IPS DF 4.7 (cell line): ENCODE data around the gene NPTN.
"Not testable (repeated sequence)": the region's sequence is repeated elsewhere in the genome, so short reads cannot be mapped to it uniquely, and the experiment has no call there.

Experiments
- DNase-seq: peaks from one replicate; pipeline ENCODE4 v3.0.0-alpha.2; 2013; ENCODE audit warnings: low spot score; ENCODE audit errors: extremely low read depth

NPTN gene

DNA sequence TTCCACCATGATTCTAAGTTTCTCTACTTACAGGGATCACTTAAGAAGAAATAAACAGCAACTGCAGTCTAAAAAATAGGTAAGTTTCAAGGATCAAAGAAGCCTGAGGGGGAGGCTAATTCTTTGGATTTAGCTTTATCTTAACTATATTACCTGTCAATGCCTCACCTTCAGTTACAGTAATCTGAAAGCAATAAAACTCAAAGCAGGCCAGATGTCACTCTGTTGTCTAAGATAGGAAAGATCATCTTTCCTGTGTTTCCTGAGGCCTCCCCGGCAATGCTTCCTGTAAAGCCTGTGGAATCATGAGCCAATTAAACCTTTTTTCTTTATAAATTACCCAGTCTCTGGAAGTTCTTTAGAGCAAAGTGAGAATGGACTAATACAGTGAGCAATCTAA is 60.2 kb downstream of the NPTN start:
- DNase-seq = no peak

DNA sequence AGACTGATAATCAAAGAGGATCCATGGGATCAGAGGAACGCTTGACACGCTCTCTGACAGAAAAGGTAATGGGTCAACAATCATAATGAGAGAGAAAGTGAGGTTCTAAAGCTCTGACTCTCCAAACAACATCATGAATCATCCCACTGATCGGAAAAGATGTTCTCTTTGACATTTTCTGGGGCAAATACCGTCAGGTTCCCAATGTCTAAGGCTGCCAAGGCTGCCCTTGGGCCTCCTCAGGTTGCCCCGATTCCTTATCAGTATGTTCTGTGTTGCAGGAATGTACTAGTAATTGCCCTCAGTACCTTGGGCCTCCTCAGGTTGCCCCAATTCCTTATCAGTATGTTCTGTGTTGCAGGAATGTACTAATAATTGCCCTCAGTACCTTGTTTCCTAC is 60.9 kb downstream of the NPTN start:
- no peak for DNase-seq

DNA sequence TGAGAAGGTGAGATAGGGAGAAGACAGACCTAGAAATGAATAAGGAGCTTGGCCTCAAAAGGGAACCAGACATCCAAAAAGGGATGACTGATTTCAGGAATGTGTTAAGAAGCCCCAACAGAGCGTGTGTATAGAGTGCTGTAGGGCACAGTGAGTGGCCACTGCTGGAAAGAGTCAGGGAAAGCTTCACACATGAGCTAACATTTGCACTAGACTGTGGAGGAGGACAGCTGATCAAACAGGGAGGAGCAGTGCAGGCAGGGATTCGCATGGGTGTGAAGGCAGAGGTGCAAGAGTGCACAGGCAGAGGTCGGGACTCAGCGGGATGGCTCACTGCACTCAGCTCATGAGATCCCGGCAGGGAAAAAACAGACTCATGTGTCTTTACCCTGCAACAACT is 61.8 kb downstream of the NPTN start:
- no peak for DNase-seq

DNA sequence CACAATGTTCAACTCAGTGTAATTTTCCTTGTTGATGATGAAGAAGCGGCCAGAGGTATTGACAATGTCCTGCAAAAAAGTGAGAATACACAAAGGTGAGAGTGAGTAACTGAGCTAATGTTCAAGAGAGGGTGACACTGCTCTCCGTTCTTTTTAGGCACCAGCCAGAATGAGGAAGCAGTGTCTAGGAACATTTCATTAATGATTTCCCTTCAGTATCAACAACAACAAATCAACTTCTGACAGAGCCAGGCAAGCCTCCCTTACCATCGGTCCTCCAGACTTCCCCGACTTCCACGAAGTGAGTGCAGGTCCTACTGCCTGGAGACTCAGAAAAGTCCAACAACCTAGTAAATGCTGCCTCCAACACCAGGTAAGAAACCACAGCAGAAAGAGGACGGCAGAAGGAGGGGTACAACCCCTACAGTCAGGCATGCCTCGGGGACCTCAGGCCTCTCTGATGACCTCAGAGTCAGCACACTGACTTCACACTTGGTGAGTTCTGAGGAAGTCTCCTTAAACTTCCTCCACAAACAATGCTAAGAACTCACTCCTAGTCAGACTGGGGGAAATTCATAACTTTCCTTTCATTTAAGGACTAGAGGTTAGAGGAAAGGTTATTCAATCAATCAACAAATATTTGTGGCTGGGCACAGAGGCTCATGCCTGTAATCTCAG is 62.7 kb downstream of the NPTN start:
- no peak for DNase-seq

DNA sequence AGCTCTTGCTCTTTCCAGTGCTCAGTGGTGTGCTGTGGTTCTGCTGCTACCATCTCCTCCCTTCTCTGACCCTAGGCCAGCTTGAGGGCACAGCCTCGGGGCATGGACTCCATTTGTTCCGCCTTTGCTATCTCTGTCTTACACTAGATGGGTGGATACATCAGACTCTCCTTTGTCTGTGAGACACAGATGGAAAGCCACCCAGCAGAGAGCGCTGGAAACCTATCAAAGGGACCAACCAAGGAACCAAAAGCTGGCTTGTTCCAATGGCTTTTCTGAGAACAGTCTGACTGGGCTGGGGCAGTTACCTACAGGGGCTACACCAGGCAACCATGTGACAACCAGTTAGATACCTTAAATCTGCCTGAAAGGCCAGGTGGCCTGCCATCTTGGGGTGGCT is 63.8 kb downstream of the NPTN start:
- no peak for DNase-seq

DNA sequence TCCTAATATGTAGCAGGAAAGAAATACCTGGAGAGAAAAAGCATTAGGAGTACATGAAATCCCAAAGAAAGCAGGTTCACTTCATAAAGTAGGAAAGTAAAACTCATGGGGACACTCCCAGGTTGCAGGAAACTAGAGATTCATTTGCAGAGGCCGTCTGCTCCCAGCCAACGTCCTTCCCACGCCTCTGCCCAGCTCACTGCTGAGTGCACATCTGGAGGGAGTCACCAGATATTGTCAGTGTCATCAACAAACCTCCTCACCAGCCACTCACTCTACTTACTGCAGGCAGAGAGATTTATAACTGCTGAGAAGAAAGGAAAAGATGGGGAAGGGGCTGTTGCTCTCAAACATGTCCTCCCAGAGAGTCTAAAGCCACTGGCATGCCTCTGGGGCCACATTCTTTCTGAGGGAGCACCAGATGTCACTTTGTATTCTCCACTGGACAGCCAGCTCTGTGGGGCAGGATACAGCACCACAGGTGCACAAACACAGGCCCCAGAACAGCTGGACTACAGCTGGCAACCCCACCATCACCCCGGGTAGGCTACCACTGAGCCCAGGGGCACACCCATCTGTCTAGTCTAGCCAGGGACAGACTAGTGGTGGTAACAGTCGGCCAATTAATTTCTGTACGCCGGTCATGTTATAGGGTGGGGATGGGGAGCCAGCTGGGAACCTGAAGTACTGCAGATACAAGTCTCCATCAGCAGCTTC is 64.5 kb downstream of the NPTN start:
- DNase-seq = no peak

DNA sequence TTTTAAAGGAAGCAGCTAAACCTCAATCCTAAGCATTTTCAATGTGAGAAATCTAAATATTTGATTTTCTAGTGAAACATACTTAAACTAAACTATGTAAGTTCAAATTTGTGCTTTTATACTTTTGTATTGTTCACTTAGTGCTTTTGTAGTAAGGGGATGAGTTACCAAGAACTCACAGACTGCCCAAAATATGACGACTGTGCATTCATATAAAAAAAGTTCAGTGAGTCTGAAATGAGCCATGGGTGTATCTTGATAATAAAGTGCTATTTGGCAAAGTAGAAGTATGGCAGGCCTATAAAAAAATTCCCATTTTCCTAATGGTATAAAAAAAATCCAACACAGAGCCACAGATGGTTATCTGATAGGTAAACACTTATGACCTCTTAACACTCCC is 66.2 kb downstream of the NPTN start:
- DNase-seq = no peak

DNA sequence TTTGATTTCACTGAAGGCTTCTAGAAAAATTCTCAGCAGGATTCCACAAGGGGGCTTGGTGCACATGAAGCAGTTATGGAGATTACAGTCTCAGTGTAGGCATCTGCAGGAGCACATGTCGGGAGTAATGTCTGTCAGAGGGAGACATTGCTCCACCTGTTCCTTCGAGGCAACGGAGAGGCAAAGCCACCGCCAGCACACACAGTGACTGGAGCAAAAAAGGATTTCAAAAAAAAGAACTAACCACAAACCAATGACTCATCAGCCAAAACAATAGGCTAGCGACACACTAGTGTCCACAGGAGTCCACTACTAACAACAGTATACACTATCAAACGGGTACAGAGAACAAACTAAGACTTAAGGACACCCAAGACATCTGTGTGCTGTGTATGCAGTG is 68.9 kb downstream of the NPTN start:
- DNase-seq = no peak

DNA sequence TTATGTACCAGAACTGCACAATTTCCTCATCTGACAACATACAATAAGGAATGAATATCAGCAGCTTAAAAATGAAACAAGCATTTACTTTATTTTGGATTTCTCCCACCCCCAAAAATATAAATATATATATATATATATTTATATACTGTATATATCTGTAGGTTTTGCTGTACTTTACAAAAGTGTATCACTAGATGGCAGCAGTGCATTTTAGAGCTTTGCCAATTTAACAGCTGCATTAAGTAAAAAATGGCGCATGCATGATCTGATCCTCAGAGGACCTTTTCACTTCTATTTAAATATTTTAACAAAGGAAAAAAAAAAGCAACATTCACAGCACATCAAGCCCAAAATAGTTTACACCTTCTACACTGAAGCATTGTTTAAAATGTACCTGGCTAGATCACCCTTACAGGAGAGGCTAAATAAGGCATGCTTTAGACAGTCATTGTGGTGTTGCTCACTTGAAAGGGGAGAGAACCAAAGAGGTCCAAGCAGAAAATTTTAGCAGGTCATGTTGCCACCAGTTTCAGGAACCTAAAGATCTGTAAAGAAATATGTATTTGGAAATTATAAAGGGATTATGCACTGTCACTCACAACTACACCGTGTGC is 72.6 kb downstream of the NPTN start:
- DNase-seq = no peak

DNA sequence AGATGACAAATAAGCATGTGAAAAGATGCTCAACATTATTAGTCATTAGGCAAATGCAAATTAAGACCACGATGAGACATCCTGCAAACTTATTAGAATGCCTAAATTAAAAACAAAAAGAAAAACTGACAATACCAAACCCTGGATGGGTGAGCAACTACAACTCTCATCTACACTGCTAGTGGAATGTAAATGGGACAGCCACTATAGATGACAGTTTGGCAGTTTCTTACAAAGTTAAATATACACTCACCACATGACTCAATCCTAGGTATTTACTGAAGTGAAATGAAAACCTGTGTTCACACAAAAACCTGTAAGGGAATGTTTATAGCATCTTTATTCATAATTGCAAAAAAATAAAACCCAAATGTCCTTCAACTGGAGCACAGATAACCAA is 74.7 kb downstream of the NPTN start:
- no peak for DNase-seq

DNA sequence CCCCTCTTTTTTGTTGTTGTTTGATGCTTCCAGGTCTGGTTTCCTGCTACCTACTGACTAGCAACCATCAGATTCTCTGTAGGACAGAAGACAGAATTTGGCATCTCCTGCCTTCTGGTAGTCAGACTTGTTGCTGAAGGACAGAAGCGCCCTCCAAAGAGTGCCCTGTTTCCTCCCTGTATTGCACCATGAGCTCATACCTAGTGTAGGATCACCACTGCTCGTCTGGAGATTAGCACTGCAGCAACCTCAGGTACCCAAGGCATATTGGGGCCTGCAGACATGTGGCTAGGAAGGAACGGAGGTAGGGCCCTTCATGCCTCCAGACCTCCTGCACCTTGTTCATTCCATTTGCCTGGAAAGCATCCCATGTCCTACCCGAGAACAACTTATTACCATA is 78.1 kb downstream of the NPTN start:
- no peak for DNase-seq

DNA sequence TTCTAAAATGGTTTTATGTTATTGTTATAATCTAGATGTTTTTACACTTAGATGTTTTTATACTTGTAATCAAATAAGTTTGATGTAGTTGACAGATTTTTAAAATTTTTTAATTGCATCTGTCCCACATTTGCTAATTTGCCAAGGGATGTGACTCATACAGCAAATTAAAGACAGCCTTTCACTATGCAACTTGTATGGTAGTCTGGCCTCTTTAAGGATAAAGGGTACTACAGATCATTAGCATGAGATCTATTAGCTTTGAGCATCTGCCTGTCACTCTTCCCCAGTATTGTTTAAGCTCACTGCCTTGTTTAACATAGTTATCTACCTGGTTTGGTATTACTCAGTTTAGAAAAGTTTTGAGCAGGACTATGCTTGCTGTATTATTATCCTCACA is 83.0 kb downstream of the NPTN start:
- no peak for DNase-seq

DNA sequence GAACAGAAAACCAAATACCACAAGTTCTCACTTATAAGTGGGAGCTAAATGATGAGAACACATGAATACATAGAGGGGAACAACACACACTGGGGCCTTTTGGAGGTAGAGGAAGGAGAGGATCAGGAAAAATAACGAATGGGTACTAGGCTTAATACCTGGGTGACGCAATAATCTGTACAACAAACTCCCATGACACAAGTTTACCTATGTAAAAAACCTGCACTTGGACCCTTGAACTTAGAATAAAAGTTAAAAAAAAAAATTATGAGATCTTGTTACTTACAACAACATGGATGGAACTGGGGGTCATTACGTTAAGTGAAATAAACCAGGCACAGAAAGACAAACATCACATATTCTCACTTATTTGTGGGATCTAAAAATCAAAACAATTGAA is 84.3 kb downstream of the NPTN start:
- not testable (repeated sequence) for DNase-seq

DNA sequence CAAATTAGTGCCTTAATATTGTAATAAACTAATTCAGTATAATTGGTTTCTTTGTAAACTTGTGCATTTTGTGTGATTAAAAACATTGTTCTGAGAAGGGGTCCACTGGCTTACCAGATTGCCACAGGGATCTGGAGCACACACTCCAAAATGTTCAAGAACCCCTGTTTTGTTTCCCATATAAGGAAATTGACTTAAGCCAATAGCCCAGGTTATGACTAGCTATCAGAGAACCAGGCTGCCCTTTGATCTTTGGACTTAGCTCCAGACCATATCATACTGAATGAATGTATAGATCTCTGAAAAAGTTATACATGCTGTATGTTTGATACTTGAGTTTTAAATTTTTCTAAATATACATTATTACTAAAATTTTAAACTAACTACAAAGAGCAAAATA is 91.7 kb downstream of the NPTN start:
- no peak for DNase-seq

DNA sequence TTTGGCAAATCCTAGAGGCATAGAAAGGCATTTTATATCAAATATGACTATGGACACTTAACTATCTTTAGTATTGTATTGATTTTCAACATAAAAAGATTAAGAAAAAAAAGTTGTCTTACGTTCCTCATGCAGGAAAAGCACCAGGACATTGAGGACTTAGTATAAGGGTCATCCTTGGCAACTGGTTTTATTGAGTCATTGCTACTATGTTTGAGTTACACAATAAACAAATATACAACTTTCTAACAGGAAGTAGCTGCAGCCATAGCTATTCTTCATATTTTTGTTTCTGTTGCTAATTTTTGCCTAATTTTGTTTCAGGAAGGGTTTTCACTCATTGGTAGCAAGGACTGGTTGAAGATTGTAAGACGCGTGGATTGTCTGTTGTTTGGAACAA is 93.0 kb downstream of the NPTN start:
- DNase-seq = no peak

DNA sequence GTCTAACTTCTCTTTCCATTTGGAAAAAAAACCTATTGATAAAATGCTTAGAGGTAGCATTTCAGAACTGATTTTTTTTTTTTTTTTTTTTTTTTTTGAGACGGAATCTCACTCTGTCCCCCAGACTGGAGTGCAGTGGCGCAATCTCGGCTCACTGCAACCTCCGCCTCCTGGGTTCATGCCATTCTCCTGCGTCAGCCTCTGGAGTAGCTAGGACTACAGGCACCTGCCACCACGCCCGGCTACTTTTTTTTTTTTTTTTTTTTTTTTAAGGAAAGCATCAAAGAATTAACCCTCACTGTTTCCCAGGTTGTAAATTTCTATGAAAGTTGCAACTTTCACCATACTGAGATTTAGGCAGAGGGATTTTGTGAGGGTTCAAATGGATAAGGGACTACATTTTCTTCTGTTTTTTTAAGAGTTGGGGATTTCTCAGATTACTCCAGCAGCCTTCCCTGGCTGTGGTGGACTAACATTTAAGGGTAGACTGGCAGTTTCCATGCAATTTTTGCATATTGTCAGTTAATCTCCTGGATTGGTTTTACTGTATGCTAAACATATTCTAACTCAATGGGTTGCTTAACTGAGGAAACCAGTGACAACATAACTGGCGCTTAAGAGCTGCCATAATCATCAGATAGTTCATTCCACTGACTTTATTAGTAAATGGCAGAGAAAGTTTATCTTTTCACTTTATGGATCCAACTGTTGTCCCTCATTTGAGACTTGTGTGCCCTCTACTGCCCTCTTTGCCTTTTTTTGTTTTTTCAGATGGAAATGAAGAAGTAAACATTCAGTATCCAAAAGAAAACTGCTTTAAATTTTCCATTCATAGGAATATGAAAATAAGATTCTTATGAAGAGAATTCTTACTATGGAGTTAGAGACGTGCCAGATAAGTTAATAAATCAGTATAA is 93.7 kb downstream of the NPTN start:
- DNase-seq = no peak

DNA sequence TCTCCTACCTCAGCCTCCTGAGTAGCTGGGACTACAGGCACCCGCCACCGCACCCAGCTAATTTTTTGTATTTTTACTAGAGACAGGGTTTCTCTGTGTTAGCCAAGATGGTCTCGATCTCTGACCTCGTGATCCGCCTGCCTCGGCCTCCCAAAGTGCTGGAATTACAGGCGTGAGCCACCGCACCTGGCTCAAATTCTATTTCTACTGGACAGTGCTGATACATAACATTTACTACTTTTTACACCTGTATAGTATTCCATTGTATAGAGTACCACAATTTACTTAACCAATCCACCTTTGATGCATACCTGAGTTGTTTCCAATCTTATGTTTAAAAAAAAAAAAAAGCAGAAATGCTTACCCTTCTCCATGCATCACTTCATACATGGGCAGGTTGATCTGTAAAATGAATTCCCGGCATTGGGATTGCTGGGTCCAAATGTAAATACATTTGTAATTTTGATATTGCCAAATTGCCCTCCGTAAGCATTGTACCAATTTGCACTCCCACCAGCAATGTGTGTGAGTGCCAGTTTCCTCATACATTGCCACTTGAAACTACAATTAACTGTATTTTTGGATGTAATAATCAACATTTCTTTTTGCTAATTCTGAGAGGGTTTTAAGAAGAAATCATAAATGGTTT is 94.5 kb downstream of the NPTN start:
- DNase-seq = no peak

DNA sequence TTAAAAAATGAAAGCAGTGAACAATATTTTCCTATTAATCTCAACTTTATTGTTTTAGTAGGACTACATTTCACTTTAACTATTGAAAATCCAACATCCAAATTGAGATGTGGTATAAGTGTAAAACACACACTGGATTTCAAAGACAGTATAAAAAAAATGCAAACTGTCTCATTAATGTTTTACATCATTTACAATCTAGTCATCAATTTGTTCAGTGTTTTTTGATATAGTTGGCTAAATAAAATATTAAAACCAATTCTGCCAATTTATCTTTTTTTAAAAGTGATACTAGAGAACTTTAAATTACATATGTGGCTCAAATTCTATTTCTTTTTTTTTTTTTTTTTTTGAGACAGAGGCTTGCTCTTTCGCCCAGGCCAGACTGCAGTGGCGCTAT is 95.1 kb downstream of the NPTN start:
- DNase-seq = no peak

DNA sequence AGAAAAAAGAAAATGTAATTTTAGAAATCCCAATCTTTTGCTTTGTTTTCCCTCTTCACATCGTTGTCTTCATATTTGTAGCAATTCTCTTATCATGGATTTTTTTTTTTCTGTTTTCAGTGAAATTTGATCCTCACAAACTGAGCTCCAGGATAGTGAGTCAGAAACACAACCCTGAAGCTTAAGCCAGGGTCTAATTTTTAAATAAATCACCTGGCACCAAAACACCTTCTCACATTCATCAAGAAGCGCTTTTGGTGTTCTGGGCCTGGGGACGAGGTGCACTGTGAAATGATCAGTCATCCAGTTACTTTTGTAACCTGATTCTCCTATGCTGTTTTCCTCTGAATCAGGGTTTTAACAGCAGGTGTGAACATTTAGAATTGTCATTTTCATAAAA is 102.5 kb downstream of the NPTN start:
- DNase-seq = no peak

DNA sequence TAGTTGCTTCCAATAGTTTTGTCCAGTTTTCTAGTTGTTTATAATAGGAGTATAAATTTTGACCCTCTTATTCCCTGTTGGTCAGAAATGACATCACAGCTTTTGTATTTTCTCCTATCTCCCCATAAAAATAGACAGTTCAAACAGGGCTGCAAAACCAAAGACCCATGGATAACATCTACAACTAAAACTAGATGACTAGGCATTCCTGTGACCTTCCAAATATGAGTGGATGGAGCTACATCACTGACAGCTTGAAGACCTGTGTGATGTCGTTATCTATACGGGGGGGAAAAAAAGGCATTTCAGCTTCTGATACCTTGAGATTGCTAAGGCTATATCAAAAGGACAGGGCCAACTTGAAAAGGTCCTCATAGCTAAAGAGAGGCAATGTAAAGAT is 105.6 kb downstream of the NPTN start:
- no peak for DNase-seq

DNA sequence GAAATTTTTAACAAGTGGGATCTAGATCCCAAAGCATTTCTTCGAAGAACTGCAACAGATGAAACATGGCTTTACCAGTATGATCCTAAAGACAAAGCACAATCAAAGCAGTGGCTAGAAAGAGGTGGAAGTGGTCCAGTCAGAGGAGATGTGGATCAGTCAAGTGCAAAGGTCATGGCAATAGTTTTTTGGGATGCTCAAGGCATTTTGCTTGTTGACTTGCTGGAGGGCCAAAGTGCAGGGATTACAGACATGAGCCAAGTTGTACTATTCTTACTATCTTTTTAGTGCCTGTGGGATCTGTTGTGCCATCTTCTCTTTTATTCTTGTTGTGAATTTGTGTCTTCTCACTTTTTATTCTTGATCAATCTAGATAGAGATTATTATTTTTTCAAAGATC is 108.3 kb downstream of the NPTN start:
- DNase-seq = no peak
